ENCODE results near the gene SKP1.
"Not testable (repeated sequence)": the region's sequence is repeated elsewhere in the genome, so short reads cannot be mapped to it uniquely, and the experiment has no call there.

Gene SKP1

DNA sequence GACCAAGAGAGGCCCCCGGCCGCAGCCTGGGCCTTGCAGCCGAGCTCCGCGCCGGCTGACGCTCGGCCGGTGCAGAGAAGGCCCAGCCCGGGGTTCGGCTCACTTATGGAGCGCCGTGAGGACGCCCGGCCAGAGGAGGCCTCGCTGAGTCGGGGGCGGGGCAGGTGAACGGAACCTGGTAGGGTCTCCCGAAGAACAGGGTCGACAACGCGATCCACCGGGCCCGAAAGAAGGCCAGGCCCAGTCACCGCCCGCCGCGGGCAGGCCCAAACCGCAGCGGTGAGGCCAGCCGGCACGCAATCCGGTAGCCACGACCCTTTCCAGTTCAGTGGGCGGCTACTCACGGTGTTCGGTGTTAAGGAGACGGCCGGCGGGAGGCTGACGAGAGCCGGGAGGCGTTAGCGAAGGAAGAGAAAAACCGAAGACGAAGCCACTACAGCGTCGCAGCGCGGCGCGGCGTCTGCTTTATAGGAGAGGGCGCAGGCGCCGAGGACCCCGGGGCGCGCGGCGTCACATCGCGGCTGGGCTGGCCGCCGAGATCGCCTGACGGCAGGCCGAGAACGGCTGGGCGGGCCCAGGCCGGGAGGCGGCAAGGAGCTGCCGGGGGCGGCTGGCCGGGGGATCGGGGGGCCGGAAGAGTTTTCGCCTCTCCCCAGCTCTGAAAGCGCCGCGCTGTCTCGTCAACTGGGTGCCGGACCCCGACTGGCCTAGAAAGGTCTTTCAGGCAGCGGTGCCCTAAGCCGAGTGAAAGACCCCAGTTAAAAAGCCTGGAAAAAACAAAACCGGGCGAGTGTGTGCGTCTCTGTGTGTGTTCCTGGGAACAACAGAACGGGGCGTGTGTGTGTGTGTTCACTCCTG, at the start of gene SKP1:
SKP1 (minus strand) TSS at position 440 of the 858 bp plus-strand sequence. CDS start 2,928 bp downstream, outside the sequence.
- H3K27ac ChIP-seq = peak within 1 kb of the TSS; percentile 92 to 99
- H3K9me3 ChIP-seq = no peaks in the 10 kb centered on the region
- H3K36me3 ChIP-seq = peaks cover 17 to 19% (median 19%) of the 10 kb centered on the region in 3 donors
- H3K4me3 ChIP-seq = peak within 1 kb of the TSS; percentile 88 to 99
- TF ChIP-seq, protein P1, sequence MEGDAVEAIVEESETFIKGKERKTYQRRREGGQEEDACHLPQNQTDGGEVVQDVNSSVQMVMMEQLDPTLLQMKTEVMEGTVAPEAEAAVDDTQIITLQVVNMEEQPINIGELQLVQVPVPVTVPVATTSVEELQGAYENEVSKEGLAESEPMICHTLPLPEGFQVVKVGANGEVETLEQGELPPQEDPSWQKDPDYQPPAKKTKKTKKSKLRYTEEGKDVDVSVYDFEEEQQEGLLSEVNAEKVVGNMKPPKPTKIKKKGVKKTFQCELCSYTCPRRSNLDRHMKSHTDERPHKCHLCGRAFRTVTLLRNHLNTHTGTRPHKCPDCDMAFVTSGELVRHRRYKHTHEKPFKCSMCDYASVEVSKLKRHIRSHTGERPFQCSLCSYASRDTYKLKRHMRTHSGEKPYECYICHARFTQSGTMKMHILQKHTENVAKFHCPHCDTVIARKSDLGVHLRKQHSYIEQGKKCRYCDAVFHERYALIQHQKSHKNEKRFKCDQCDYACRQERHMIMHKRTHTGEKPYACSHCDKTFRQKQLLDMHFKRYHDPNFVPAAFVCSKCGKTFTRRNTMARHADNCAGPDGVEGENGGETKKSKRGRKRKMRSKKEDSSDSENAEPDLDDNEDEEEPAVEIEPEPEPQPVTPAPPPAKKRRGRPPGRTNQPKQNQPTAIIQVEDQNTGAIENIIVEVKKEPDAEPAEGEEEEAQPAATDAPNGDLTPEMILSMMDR (IDR thresholded peaks at IDR 0.05) = no peak
- DNase-seq = peak; percentile 69 to 86
- H3K27me3 ChIP-seq = no peaks in the 10 kb centered on the region
- intact Hi-C loops (cut with DNase I; ENCODE audit: low total_unique reads) = loop anchor here (1.0 to 5.0 kb wide), 2 partner anchors 50 to 191 kb away; partner anchors contain the start of genes CDKL3 and PPP2CA
- peaks cover 0 to 41% (median 18%) of the 10 kb centered on the region in 4 donors for H3K4me1 ChIP-seq

DNA sequence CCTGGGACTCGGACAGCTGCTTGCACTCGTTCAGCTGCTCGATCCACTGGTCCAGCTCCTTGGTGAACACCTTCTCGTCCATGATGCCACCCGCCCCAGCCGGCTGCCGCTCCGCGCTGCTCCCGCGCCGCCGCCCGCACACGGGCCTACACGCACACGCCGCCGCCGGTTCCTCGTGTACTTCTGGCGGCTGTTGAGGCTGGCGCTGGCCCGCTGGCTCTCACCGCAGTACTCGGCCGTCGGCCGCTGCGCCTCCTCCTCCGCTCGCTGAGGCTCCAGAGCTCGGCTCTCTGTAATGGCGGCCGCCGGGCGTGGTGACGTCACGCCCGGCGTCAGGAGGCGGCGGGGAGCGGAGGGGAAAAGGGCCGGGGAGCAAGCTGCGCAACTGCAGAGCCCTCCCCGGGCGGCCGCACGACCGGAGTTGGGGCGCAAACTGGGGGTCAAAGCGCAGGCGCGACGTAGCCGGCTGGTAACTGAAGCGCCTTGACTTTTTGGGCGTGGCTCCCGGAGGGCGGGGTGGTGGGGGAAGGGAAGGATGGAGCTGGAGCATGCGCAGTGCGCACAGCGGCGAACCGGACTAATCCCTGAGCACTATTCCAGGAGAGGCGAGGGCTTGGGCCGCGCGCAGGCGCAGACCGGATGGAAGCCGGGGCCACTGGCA, 49.2 kb upstream of the SKP1 start, which contains the start of gene PPP2CA:
PPP2CA (minus strand) TSS at position 294 of the 661 bp plus-strand sequence; CDS start at position 82, 212 bp downstream.
- H3K4me3 ChIP-seq = peak within 1 kb of the TSS; percentile 93 to 94
- H3K27me3 ChIP-seq = no peaks in the 10 kb centered on the region
- H3K9me3 ChIP-seq = no peaks in the 10 kb centered on the region
- DNase-seq = peak; percentile 98 to 99
- H3K36me3 ChIP-seq = peaks cover 0 to 3% (median 0%) of the 10 kb centered on the region in 3 donors
- intact Hi-C loops (cut with DNase I; ENCODE audit: low total_unique reads) = loop anchor here (1.0 to 10.0 kb wide), 2 partner anchors 49 to 299 kb away; partner anchors contain the start of gene JADE2
- TF ChIP-seq, protein P1 (IDR thresholded peaks at IDR 0.05) = no peak
- H3K4me1 ChIP-seq = peaks cover 0 to 46% (median 17%) of the 10 kb centered on the region in 4 donors
- H3K27ac ChIP-seq = peak within 1 kb of the TSS; percentile 99

DNA sequence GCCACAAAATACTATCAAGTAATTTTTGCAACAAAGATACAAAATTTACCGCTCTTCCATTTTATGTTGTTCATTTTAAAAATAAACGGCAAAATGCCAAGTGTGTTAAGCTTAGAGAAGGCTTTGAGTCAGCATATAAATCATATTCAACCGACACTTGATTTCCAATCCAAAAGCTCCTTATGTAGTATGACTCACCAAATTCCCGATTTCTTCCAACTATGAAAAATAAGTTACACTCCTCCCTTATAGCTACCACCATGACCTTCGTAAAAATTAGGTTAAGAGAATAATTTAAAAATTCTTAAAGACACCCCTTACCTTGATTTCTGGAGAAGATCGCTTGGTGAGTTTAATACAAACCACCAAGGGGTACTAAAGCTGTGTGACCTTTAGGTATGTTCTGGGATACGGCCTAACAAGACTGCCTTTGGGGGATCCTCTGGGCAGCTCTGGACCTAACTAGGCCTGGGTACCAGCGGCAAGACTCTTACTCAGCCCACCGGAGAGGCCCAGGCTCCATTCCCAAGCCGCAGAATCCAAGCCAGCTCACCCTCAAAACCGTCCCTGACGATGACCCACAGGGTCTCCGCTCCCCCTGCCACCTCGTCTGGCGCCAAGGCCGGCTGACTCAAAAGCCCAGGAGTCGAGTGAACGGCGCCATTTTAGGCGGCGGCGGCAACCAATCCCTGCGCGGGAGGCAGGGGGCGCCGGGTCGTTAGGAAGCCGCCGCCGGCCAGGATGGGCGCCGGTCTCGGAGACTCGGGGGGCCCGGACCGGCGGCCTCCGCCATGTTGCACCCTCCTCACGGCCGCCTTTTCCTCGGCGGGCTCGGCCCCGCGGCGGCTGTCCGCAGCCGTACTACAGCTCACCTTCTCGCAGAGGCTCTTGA, 48.4 kb upstream of the SKP1 start:
- TF ChIP-seq, protein P1 (IDR thresholded peaks at IDR 0.05) = no peak
- DNase-seq = peak; percentile 48 to 77

DNA sequence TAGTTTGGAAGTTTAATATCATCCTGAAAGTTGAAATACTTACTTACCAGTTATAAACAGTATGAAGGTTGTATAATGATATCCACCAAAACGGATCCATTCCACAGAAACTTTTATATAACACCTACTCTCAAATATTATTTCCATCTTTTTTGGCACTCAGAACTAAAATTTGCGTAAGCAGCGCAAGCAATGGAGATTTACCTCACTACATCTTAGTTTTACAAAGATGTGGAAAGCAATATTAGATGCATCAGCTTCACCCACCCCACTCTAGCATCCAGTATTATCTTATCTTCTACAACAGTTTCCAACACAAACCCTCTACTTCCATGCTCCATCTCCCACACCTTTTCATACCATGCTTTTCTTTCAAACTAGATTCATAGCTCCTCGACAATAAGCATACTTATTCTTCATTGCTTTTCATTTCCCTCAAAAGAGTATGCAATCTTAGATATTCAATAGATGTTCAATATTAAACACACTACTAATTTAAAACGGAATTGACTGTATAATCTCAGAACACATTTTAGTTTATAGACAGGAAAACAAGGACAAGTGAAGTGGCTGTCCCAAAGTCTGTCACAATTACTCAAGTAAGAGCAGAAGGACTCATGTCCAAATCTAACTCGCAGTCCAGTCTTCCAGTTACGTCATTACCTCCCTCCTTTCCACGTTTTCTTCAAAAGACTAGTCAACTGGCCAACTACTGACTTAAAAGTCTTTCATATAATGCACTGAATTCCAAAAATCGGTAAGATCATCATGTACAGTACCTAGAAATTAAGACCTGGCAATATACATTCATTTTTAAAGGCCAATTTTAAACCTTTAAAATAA, 46.9 kb upstream of the SKP1 start:
- Histone ChIP-seq H3K27ac (peak overlapping the region; percentile 99), H3K36me3 (peaks cover 0 to 8% (median 0%) of the 10 kb centered on the region in 3 donors), H3K4me1 (peaks cover 0 to 69% (median 27%) of the 10 kb centered on the region in 4 donors), H3K4me3 (peak overlapping the region; percentile 93 to 94), H3K9me3 (no peaks in the 10 kb centered on the region), H3K27me3 (no peaks in the 10 kb centered on the region)
- DNase-seq = no peak
- intact Hi-C loops (cut with DNase I; ENCODE audit: low total_unique reads) = loop anchor here (10.0 kb wide), 1 partner anchor 301 kb away; the partner anchor contains the start of gene JADE2
- TF ChIP-seq, protein P1 (IDR thresholded peaks at IDR 0.05) = no peak

More for the DNA sequence above, 48.4 kb upstream of the SKP1 start:
- no peaks in the 10 kb centered on the region for H3K27me3 ChIP-seq
- no peaks in the 10 kb centered on the region for H3K9me3 ChIP-seq
- peak overlapping the region; percentile 99 for H3K27ac ChIP-seq
- H3K4me3 ChIP-seq = peak overlapping the region; percentile 93 to 94
- peaks cover 0 to 8% (median 0%) of the 10 kb centered on the region in 3 donors for H3K36me3 ChIP-seq
- intact Hi-C loops (cut with DNase I; ENCODE audit: low total_unique reads) = loop anchor here (10.0 kb wide), 1 partner anchor 300 kb away; the partner anchor contains the start of gene JADE2
- H3K4me1 ChIP-seq = peaks cover 0 to 54% (median 20%) of the 10 kb centered on the region in 4 donors

DNA sequence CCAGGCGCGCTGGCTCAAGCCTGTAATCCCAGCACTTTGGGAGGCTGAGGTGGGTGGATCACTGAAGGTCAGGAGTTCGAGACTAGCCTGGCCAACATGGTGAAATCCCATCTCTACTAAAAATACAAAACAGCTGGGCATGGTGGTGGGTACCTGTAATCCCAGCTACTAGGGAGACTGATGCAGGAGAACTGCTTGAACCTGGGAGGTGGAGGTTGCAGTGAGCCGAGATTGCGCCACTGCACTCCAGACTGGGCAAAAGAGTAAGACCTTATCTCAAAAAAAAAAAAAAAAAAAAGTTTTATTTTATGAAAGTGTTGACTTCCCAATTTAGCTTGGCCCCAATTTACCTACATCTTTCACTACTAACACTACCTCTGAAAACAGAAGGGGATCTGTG, 44.9 kb upstream of the SKP1 start:
- Histone ChIP-seq H3K4me1 (peaks cover 0 to 81% (median 23%) of the 10 kb centered on the region in 4 donors), H3K27ac (peak overlapping the region in 1 of 2 donors; percentile 2)
- not testable (repeated sequence) for H3K9me3 ChIP-seq, H3K4me3 ChIP-seq, H3K36me3 ChIP-seq, DNase-seq, H3K27me3 ChIP-seq
- intact Hi-C loops (cut with DNase I; ENCODE audit: low total_unique reads) = loop anchor here (10.0 kb wide), 1 partner anchor 303 kb away; the partner anchor contains the start of gene JADE2
